Measurements from ENCODE around the gene IGF1.

The IGF1 gene

DNA sequence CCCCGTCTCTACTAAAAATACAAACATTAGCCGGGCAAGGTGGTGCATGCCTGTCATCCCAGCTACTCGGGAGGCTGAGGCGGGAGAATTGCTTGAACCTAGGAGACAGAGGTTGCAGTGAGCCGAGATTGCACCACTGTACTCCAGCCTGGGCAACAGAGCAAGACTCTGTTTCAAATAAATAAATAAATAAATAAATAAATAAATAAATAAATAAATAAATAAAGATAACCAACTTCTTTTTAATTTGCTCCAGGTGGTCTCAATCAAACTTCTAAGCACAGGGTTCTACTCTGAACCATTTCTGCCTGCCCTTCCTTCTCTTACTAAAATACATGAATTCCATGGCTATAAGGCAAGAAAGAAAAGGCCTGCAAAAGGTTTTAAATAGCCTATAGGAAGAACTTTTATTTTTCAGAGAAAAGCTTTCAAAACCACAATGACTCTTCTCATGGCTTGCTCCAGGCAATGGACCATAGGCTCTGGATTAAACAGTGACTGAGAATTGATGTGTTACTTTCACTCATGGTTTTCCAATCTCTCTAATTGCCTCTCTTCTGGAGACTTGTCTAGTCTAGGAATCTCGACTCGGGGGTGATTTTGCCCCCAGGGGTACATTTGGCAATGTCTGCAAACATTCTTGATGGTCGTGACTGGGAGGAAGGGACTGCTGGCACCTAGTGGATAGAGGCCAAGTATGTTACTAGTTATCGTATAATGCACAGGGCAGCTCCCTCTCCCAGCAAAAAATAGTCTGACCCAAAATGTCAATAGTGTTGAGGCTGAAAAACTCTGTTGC is 14.4 kb downstream of the IGF1 start:
- Histone ChIP-seq H2AK5ac (ENCODE audit: low read length) (no peak overlapping the region), H4K8ac (ENCODE audit: low read depth, low read length) (no peak overlapping the region)

DNA sequence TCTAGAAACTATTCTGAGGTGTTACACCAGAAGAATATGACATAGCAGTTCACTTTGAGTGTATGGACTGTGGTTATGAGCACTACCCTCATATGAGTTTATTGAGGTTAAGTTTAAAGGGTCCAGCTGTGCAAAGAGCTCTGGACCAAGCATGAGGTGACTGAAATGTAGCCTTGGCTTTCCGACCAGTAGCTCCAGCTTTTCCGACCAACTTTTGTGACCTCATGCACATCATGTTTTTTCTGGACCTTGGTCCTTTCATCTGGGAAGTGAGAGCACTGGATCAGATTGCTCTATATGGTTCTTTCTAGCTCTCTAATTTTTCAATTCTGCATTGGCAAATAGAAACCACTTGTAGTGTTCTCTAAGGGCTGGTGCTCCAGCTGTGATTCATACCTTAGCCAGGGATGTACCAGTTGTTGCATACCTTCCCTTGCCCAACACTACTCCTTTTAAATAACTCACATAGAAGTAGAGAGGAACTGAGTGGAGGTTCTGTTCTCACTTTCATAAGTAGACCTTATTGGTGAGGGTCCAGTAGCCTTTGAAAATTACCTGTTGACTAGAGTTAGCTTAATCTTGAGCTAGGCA is 16.6 kb downstream of the IGF1 start:
- Histone ChIP-seq H3K56ac (ENCODE audit: low read length) (no peak overlapping the region), H3K4me2 (ENCODE audit: low read length) (no peak overlapping the region), H3K18ac (ENCODE audit: low read length) (no peak overlapping the region), H3K9ac (ENCODE audit: low read length) (no peak overlapping the region), H4K8ac (ENCODE audit: low read depth, low read length) (no peak overlapping the region), H2AK5ac (ENCODE audit: low read length) (no peak overlapping the region), H3K4ac (ENCODE audit: low read depth, low read length) (no peak overlapping the region), H3K36me3 (ENCODE audit: control insufficient read depth, insufficient read depth, low read length) (no peaks in the 10 kb centered on the region), H3K27ac (ENCODE audit: low read depth, low read length) (no peak overlapping the region), H2BK15ac (replicated peaks; ENCODE audit: low read depth) (no peak overlapping the region), H3K4me1 (ENCODE audit: control insufficient read depth, low read depth, low read length) (peaks cover 3% of the 10 kb centered on the region), H3K27me3 (ENCODE audit: insufficient read depth, low read length, poor library complexity) (no peaks in the 10 kb centered on the region), H2BK5ac (ENCODE audit: low read length) (no peak overlapping the region), H4K5ac (ENCODE audit: low read length) (no peak overlapping the region), H3K4me3 (ENCODE audit: low read length) (no peak overlapping the region), H3K79me1 (ENCODE audit: low read length) (no peaks in the 10 kb centered on the region), H2BK120ac (ENCODE audit: low read depth, low read length) (no peak overlapping the region), H3K79me2 (ENCODE audit: control insufficient read depth, insufficient read depth, low read length) (no peaks in the 10 kb centered on the region), H3K23ac (ENCODE audit: low read length) (no peak overlapping the region)
- no CpG with 5 or more reads among the region's 2 CpGs for WGBS (ENCODE audit: extremely low coverage, insufficient coverage, low lambda C conversion rate)
- DNase-seq: no peak

More for the DNA sequence above, 14.4 kb downstream of the IGF1 start:
- Histone ChIP-seq H3K79me1 (ENCODE audit: low read length) (no peaks in the 10 kb centered on the region), H3K27me3 (ENCODE audit: insufficient read depth, low read length, poor library complexity) (no peaks in the 10 kb centered on the region), H3K23ac (ENCODE audit: low read length) (no peak overlapping the region), H3K79me2 (ENCODE audit: control insufficient read depth, insufficient read depth, low read length) (no peaks in the 10 kb centered on the region), H3K18ac (ENCODE audit: low read length) (no peak overlapping the region), H2BK15ac (replicated peaks; ENCODE audit: low read depth) (no peak overlapping the region), H2BK5ac (ENCODE audit: low read length) (no peak overlapping the region), H3K4me1 (ENCODE audit: control insufficient read depth, low read depth, low read length) (peaks cover 3% of the 10 kb centered on the region), H3K4me3 (ENCODE audit: low read length) (no peak overlapping the region), H2BK120ac (ENCODE audit: low read depth, low read length) (no peak overlapping the region), H4K5ac (ENCODE audit: low read length) (no peak overlapping the region), H3K56ac (ENCODE audit: low read length) (no peak overlapping the region), H3K4me2 (ENCODE audit: low read length) (no peak overlapping the region), H3K27ac (ENCODE audit: low read depth, low read length) (no peak overlapping the region), H3K9ac (ENCODE audit: low read length) (no peak overlapping the region), H3K36me3 (ENCODE audit: control insufficient read depth, insufficient read depth, low read length) (no peaks in the 10 kb centered on the region), H3K4ac (ENCODE audit: low read depth, low read length) (no peak overlapping the region)
- no CpG with 5 or more reads among the region's 9 CpGs for WGBS (ENCODE audit: extremely low coverage, insufficient coverage, low lambda C conversion rate)
- peak; percentile 21 for DNase-seq

DNA sequence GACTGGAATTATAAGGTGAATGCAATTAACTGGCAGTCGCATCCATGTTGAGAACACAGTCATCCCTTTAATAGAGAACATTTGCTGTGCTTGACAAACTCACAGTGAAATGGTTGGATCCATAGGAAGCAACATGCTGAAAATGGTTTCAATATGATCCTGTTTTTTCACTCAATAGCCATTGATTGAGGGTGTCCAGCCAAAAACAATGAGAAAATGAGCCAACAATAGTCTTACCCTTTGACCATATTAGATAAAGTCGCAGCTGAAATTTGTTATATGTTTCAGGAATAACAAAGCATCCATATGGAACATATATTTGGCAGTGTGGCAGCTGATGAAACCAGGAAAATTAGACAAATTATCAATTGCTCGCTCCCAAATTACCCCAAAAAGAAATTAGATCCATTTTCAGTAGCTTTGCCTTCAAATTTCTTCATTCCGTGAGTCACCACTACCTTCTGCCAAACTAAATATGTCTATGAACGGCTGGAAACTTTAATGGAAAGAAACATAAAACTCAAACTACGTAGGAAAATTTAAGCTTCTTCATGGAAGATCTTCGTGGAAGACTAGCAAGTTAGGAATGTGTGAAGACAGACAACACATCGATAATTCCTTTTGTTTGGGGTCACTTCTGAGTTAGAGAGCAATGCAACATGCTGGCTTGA is 17.4 kb downstream of the IGF1 start:
- Histone ChIP-seq H2BK120ac (ENCODE audit: low read depth, low read length) (no peak overlapping the region), H3K27ac (ENCODE audit: low read depth, low read length) (no peak overlapping the region), H3K4me1 (ENCODE audit: control insufficient read depth, low read depth, low read length) (peaks cover 3% of the 10 kb centered on the region), H3K4me2 (ENCODE audit: low read length) (no peak overlapping the region), H2AK5ac (ENCODE audit: low read length) (no peak overlapping the region), H3K79me1 (ENCODE audit: low read length) (no peaks in the 10 kb centered on the region), H3K36me3 (ENCODE audit: control insufficient read depth, insufficient read depth, low read length) (no peaks in the 10 kb centered on the region), H3K27me3 (ENCODE audit: insufficient read depth, low read length, poor library complexity) (no peaks in the 10 kb centered on the region), H3K4ac (ENCODE audit: low read depth, low read length) (no peak overlapping the region), H3K18ac (ENCODE audit: low read length) (no peak overlapping the region), H4K8ac (ENCODE audit: low read depth, low read length) (no peak overlapping the region), H4K5ac (ENCODE audit: low read length) (no peak overlapping the region), H3K79me2 (ENCODE audit: control insufficient read depth, insufficient read depth, low read length) (no peaks in the 10 kb centered on the region), H3K4me3 (ENCODE audit: low read length) (no peak overlapping the region), H3K56ac (ENCODE audit: low read length) (no peak overlapping the region), H3K23ac (ENCODE audit: low read length) (no peak overlapping the region), H2BK15ac (replicated peaks; ENCODE audit: low read depth) (no peak overlapping the region), H3K9ac (ENCODE audit: low read length) (no peak overlapping the region), H2BK5ac (ENCODE audit: low read length) (no peak overlapping the region)
- no peak for DNase-seq
- WGBS (ENCODE audit: extremely low coverage, insufficient coverage, low lambda C conversion rate): no CpG with 5 or more reads among the region's 8 CpGs

GRCh38 chr12:102462386-102462785 is 18.0 kb downstream of the IGF1 start:
- no CpG with 5 or more reads among the region's 1 CpG for WGBS (ENCODE audit: extremely low coverage, insufficient coverage, low lambda C conversion rate)
- H2BK15ac ChIP-seq (replicated peaks; ENCODE audit: low read depth): no peak overlapping the region
- H3K79me1 ChIP-seq (ENCODE audit: low read length): no peaks in the 10 kb centered on the region
- H3K9ac ChIP-seq (ENCODE audit: low read length): no peak overlapping the region
- no peak overlapping the region for H4K8ac ChIP-seq (ENCODE audit: low read depth, low read length)
- H4K5ac ChIP-seq (ENCODE audit: low read length): no peak overlapping the region
- H3K79me2 ChIP-seq (ENCODE audit: control insufficient read depth, insufficient read depth, low read length): no peaks in the 10 kb centered on the region
- no peak overlapping the region for H3K4me3 ChIP-seq (ENCODE audit: low read length)
- H3K36me3 ChIP-seq (ENCODE audit: control insufficient read depth, insufficient read depth, low read length): no peaks in the 10 kb centered on the region
- no peak overlapping the region for H3K18ac ChIP-seq (ENCODE audit: low read length)
- no peak overlapping the region for H3K23ac ChIP-seq (ENCODE audit: low read length)
- no peak overlapping the region for H2AK5ac ChIP-seq (ENCODE audit: low read length)
- H2BK120ac ChIP-seq (ENCODE audit: low read depth, low read length): no peak overlapping the region
- no peak overlapping the region for H3K27ac ChIP-seq (ENCODE audit: low read depth, low read length)
- H3K27me3 ChIP-seq (ENCODE audit: insufficient read depth, low read length, poor library complexity): no peaks in the 10 kb centered on the region
- no peak overlapping the region for H2BK5ac ChIP-seq (ENCODE audit: low read length)
- H3K4me1 ChIP-seq (ENCODE audit: control insufficient read depth, low read depth, low read length): peaks cover 3% of the 10 kb centered on the region
- no peak overlapping the region for H3K56ac ChIP-seq (ENCODE audit: low read length)
- no peak overlapping the region for H3K4ac ChIP-seq (ENCODE audit: low read depth, low read length)
- no peak overlapping the region for H3K4me2 ChIP-seq (ENCODE audit: low read length)
- DNase-seq: no peak

DNA sequence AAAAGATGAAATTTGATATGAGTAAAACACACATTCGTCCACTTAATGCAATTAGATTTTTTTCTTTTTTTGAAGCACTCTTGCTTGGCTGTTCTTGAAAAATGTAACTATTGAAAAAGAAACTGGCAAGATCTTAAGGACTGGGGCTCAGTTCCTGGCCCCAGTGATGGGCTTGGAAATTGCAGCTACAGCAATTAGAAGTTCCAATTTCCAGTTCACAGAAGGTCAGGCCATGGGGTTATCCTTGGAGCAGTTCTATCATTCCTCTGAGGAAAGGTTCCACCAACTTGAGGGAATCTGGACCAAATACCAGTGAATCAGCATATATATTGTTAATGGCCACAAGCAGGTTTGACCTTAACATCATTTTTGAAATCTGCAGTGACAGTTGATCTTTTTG is 18.9 kb downstream of the IGF1 start:
- WGBS (ENCODE audit: extremely low coverage, insufficient coverage, low lambda C conversion rate): no CpG with 5 or more reads among the region's 1 CpG
- H3K18ac ChIP-seq (ENCODE audit: low read length): no peak overlapping the region

More for the DNA sequence above, 18.9 kb downstream of the IGF1 start:
- H4K5ac ChIP-seq (ENCODE audit: low read length): no peak overlapping the region
- H3K4me2 ChIP-seq (ENCODE audit: low read length): no peak overlapping the region
- no peak overlapping the region for H2BK15ac ChIP-seq (replicated peaks; ENCODE audit: low read depth)
- no peak overlapping the region for H3K9ac ChIP-seq (ENCODE audit: low read length)
- no peak overlapping the region for H3K23ac ChIP-seq (ENCODE audit: low read length)
- no peak overlapping the region for H2AK5ac ChIP-seq (ENCODE audit: low read length)
- no peak overlapping the region for H3K4ac ChIP-seq (ENCODE audit: low read depth, low read length)
- H4K8ac ChIP-seq (ENCODE audit: low read depth, low read length): no peak overlapping the region
- H3K56ac ChIP-seq (ENCODE audit: low read length): no peak overlapping the region
- no peaks in the 10 kb centered on the region for H3K36me3 ChIP-seq (ENCODE audit: control insufficient read depth, insufficient read depth, low read length)
- H3K4me3 ChIP-seq (ENCODE audit: low read length): no peak overlapping the region
- peaks cover 3% of the 10 kb centered on the region for H3K4me1 ChIP-seq (ENCODE audit: control insufficient read depth, low read depth, low read length)
- H3K79me1 ChIP-seq (ENCODE audit: low read length): no peaks in the 10 kb centered on the region
- no peaks in the 10 kb centered on the region for H3K79me2 ChIP-seq (ENCODE audit: control insufficient read depth, insufficient read depth, low read length)
- no peak overlapping the region for H2BK5ac ChIP-seq (ENCODE audit: low read length)
- H2BK120ac ChIP-seq (ENCODE audit: low read depth, low read length): peak overlapping the region; percentile 45
- H3K27me3 ChIP-seq (ENCODE audit: insufficient read depth, low read length, poor library complexity): no peaks in the 10 kb centered on the region
- H3K27ac ChIP-seq (ENCODE audit: low read depth, low read length): no peak overlapping the region
- no peak for DNase-seq
